Endothelial cell of umbilical vein (primary cell): ENCODE data around the gene CTSG. TPM values are rescaled to one million over a fixed set of nuclear protein-coding genes. Genes with fewer than 3 reads are reported as not detected.

ENCODE experiments used
- BruUV-seq: library from RNA; stranded (reverse); fragments of 400-500 nt; replicated peaks from 2 replicates; lab custom pipeline; 2021; lab: Mats Ljungman, UMichigan
- CTCF ChIA-PET: fragments of 300-600, 350-600 bp; sonication (Branson Sonifier 250); formaldehyde crosslinking; loops from one replicate; lab custom pipeline; 2021; ENCODE audit warnings: antibody characterized with exemption, inconsistent platforms; lab: Charles Lee
- POLR2A ChIA-PET: fragments of 300-600, 350-600 bp; sonication (Branson Sonifier 250); formaldehyde crosslinking; loops from one replicate; lab custom pipeline; 2021; ENCODE audit warnings: antibody characterized with exemption, inconsistent platforms; lab: Charles Lee
- DNase-seq: peaks from one replicate; pipeline ENCODE4 v3.0.0-alpha.2; 2011; ENCODE audit warnings: low read depth, low spot score
- FAIRE-seq: peaks from 2 replicates; lab custom pipeline; 2011; peaks lifted over from hg19 to GRCh38; lab: Jason Lieb, UNC
- H2AFZ ChIP-seq: 2 replicates; pipeline ENCODE4 v1.6.0; 2012; ENCODE audit warnings: low read depth, low read length, control low read depth, inconsistent platforms
- H3K27ac ChIP-seq: 2 replicates; pipeline ENCODE4 v1.5.1; 2011; ENCODE audit warnings: low read depth, mild to moderate bottlenecking, control low read depth, low read length, moderate library complexity; ENCODE audit not compliant: insufficient read depth
- H3K27me3 ChIP-seq, 2 experiments: 2 replicates each; pipeline versions ENCODE4 v1.6.0 to v1.6.1; 2011; ENCODE audit warnings: low read length in 2 of 2, mixed read lengths in 1 of 2; ENCODE audit not compliant: control insufficient read depth in 2 of 2, insufficient read depth in 2 of 2
- H3K36me3 ChIP-seq, 2 experiments: 2 replicates in 1 of 2; 3 replicates in 1 of 2; pipeline ENCODE4 v1.5.1; 2011; ENCODE audit warnings: low read length in 2 of 2, mild to moderate bottlenecking in 1 of 2, moderate library complexity in 1 of 2; ENCODE audit not compliant: control insufficient read depth in 2 of 2, insufficient read depth in 2 of 2; ENCODE audit errors: extremely low read depth in 1 of 2
- H3K4me1 ChIP-seq: 3 replicates; pipeline ENCODE4 v1.5.1; 2011; ENCODE audit warnings: mild to moderate bottlenecking, low read length; ENCODE audit not compliant: control insufficient read depth, insufficient read depth; ENCODE audit errors: extremely low read depth
- H3K4me2 ChIP-seq: 2 replicates; pipeline ENCODE4 v1.6.1; 2011; ENCODE audit warnings: low read length, control low read depth, mixed read lengths; ENCODE audit not compliant: insufficient read depth
- H3K4me3 ChIP-seq, 3 experiments: fragments of 200-600 bp in 1 of 3; sonication (generic), shearing (Covaris generic) in 1 of 3; replicated peaks in 1 of 3; 2 replicates each; pipeline ENCODE4 v1.5.1; 2011 to 2016; ENCODE audit warnings: control low read depth in 3 of 3, low read length in 3 of 3, mild to moderate bottlenecking in 2 of 3, inconsistent platforms in 1 of 3, low read depth in 1 of 3, moderate library complexity in 1 of 3; ENCODE audit not compliant: insufficient read depth in 1 of 3
- H3K79me2 ChIP-seq: 2 replicates; pipeline ENCODE4 v1.6.0; 2012; ENCODE audit warnings: low read length, inconsistent platforms; ENCODE audit not compliant: control insufficient read depth, insufficient read depth
- H3K9ac ChIP-seq: replicated peaks from 2 replicates; pipeline ENCODE3; 2011; ENCODE audit warnings: low read length, control low read depth; ENCODE audit not compliant: insufficient read depth; ENCODE audit errors: extremely low read depth
- H3K9me1 ChIP-seq: replicated peaks from 3 replicates; pipeline ENCODE4 v1.6.0; 2011; ENCODE audit warnings: mild to moderate bottlenecking, low read length; ENCODE audit not compliant: control insufficient read depth, insufficient read depth; ENCODE audit errors: extremely low read depth
- H3K9me3 ChIP-seq: replicated peaks from 2 replicates; pipeline ENCODE4 v1.5.1; 2012; ENCODE audit warnings: low read length, inconsistent platforms; ENCODE audit not compliant: control insufficient read depth, insufficient read depth
- H4K20me1 ChIP-seq: replicated peaks from 2 replicates; pipeline ENCODE3; 2011; ENCODE audit warnings: mild to moderate bottlenecking, low read length; ENCODE audit not compliant: control insufficient read depth, insufficient read depth; ENCODE audit errors: extremely low read depth
- EZH2 ChIP-seq: IDR thresholded peaks from 2 replicates; pipeline ENCODE4 v1.6.1; 2012; ENCODE audit warnings: borderline replicate concordance, low read depth, mild to moderate bottlenecking, moderate library complexity, low read length, inconsistent platforms; ENCODE audit not compliant: severe bottlenecking
- MYC ChIP-seq: IDR thresholded peaks from one replicate; pipeline ENCODE4 v1.6.1; 2011; ENCODE audit warnings: mild to moderate bottlenecking, low read depth, low read length
- POLR2A ChIP-seq: IDR thresholded peaks from 2 replicates; pipeline ENCODE4 v1.6.1; 2012; ENCODE audit warnings: low read depth, mild to moderate bottlenecking, control low read depth, low read length
- POLR2AphosphoS5 ChIP-seq: IDR thresholded peaks from 2 replicates; pipeline ENCODE4 v1.6.1; 2012; ENCODE audit warnings: low read depth, mild to moderate bottlenecking, control low read depth, low read length, moderate library complexity; ENCODE audit not compliant: insufficient read depth
- dilution Hi-C: fragments of 300-500 bp; cut with MboI; formaldehyde crosslinking; loops from one replicate; pipeline ENCODE4 v1.15.0; 2019; ENCODE audit warnings: low sequenced_read_pairs; ENCODE audit not compliant: extremely low pct_ligation_motif_present
- intact Hi-C: fragments of 100-400 bp; cut with micrococcal nuclease; formaldehyde crosslinking; loops from one replicate; pipeline ENCODE4 v1.10.0; 2022
- polyA plus RNA-seq, 4 experiments: library from polyadenylated mRNA; depleted of rRNA in 3 of 4; stranded (reverse) in 3 of 4; unstranded in 1 of 4; fragments of >200 nt; gene quantifications; 2 replicates each; pipeline versions ENCODE4 v1.2.1 to v1.2.3, GENCODE V29; 2011 to 2012; ENCODE audit warnings: missing spikeins in 1 of 4
- total RNA-seq: library from RNA; stranded (reverse); gene quantifications from 2 replicates; pipeline ENCODE4 v1.2.3, GENCODE V29; 2021
- TF ChIP-seq, protein P1 (sequence below): IDR thresholded peaks from 2 replicates; pipeline ENCODE4 v1.6.1; 2011; ENCODE audit not compliant: insufficient read depth, insufficient read length

CTSG gene
- total and polyA plus RNA-seq, 2 donors (not counting 3 experiments of a cell fraction or from before 2014, with no cell fraction given) = not detected

DNA sequence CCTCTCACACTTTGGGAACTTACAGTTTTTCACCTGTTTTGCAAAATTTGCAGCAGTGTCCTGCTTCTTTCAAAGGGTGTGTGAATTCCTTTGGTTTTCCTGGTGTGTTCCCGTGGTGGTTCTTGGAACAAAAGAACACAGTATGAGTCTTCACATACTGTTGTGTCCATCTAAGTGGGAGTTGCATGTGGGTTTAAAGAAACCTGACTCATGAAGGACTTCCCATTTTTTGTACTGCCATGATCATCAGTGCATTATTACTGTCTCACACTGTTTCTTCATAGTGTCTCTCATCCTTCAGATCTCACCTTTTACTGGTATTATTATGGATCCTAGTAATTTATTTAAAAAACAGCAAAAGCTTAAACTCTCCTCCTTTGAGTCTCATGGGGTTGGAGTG lies 37.2 kb upstream of the CTSG start:
- Histone ChIP-seq H3K9ac (no peak overlapping the region), H3K36me3 (no peaks in the 10 kb centered on the region), H3K9me1 (no peaks in the 10 kb centered on the region), H3K27ac (no peak overlapping the region), H3K4me1 (no peaks in the 10 kb centered on the region), H3K4me2 (no peak overlapping the region), H3K27me3 (no peaks in the 10 kb centered on the region), H4K20me1 (no peaks in the 10 kb centered on the region), H3K9me3 (no peaks in the 10 kb centered on the region), H3K4me3 (no peak overlapping the region), H3K79me2 (no peaks in the 10 kb centered on the region), H2AFZ (no peak overlapping the region)
- dilution Hi-C loops = no loop called here
- intact Hi-C loops = no loop called here
- FAIRE-seq = no peak
- ChIA-PET POLR2A (no interaction called here), CTCF (no interaction called here)
- no TSS peak for BruUV-seq
- TF ChIP-seq POLR2AphosphoS5 = no peak
- no peak for DNase-seq

- BruUV-seq = no TSS peak
- dilution Hi-C loops = no loop called here
These were observed 36.1 kb upstream of the CTSG start for GRCh38 chr14:24612196-24612595.

More at GRCh38 chr14:24612196-24612595, 36.1 kb upstream of the CTSG start:
- Histone ChIP-seq H3K27ac (no peak overlapping the region), H3K9me3 (no peaks in the 10 kb centered on the region), H3K4me3 (no peak overlapping the region), H3K9me1 (no peaks in the 10 kb centered on the region), H3K79me2 (no peaks in the 10 kb centered on the region), H4K20me1 (no peaks in the 10 kb centered on the region), H3K27me3 (no peaks in the 10 kb centered on the region), H3K4me1 (no peaks in the 10 kb centered on the region), H3K9ac (no peak overlapping the region), H3K36me3 (no peaks in the 10 kb centered on the region), H2AFZ (no peak overlapping the region), H3K4me2 (no peak overlapping the region)
- intact Hi-C loops = no loop called here
- FAIRE-seq = no peak
- ChIA-PET POLR2A (interaction anchor here (0.6 kb wide), 1 partner anchor 12 kb away, joined by 3 read pairs; no protein-coding TSS in a partner anchor), CTCF (no interaction called here)
- TF ChIP-seq POLR2A (no peak), EZH2 (no peak), MYC (no peak), POLR2AphosphoS5 (no peak)
- TF ChIP-seq, protein P1, sequence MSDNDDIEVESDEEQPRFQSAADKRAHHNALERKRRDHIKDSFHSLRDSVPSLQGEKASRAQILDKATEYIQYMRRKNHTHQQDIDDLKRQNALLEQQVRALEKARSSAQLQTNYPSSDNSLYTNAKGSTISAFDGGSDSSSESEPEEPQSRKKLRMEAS = no peak
- no peak for DNase-seq
